Suprapubic skin (tissue), 4 donors: ENCODE measurements around the gene NPAS1. TPM values are rescaled to one million over a fixed set of nuclear protein-coding genes. Genes with fewer than 3 reads are reported as not detected.

Experiments
- DNase-seq, 2 donors: peaks; one replicate each; pipeline ENCODE4 v3.0.0-alpha.2; 2019; ENCODE audit warnings: low spot score in 2 of 2
- H3K27ac ChIP-seq: fragments of 200-600 bp; sonication (generic); one replicate; pipeline ENCODE4 v1.5.1; 2019
- H3K27me3 ChIP-seq: fragments of 200-600 bp; sonication (generic); one replicate; pipeline ENCODE4 v1.5.1; 2019
- H3K36me3 ChIP-seq: fragments of 200-600 bp; sonication (generic); one replicate; pipeline ENCODE4 v1.5.1; 2019
- H3K4me1 ChIP-seq: fragments of 200-600 bp; sonication (generic); one replicate; pipeline ENCODE4 v1.5.1; 2019
- H3K4me3 ChIP-seq: fragments of 200-600 bp; sonication (generic); one replicate; pipeline ENCODE4 v1.5.1; 2019; ENCODE audit warnings: mild to moderate bottlenecking
- H3K9me3 ChIP-seq: fragments of 200-600 bp; sonication (generic); one replicate; pipeline ENCODE4 v1.5.1; 2019
- CTCF ChIP-seq, 2 donors: fragments of 200-600 bp in 1 of 2; fragments of 450-650 bp in 1 of 2; sonication (generic) in 1 of 2; IDR thresholded peaks; one replicate each; pipeline ENCODE4 v1.5.1; 2016 to 2019; ENCODE audit warnings: antibody characterized with exemption in 2 of 2, mild to moderate bottlenecking in 1 of 2, moderate library complexity in 1 of 2
- EP300 ChIP-seq: sonication (generic); formaldehyde crosslinking; IDR thresholded peaks from one replicate; pipeline ENCODE4 v1.6.1; 2017; ENCODE audit warnings: antibody characterized with exemption
- POLR2A ChIP-seq, 2 donors: fragments of 450-650 bp; IDR thresholded peaks; one replicate each; pipeline ENCODE4 v1.6.1; 2017; ENCODE audit warnings: antibody characterized with exemption in 2 of 2, mild to moderate bottlenecking in 2 of 2, moderate library complexity in 2 of 2
- POLR2AphosphoS5 ChIP-seq, 3 donors: sonication (generic); formaldehyde crosslinking; IDR thresholded peaks; one replicate each; pipeline ENCODE4 v1.6.1; 2017; ENCODE audit warnings: antibody characterized with exemption in 3 of 3
- WGBS: methylation state at CpG from one replicate; pipeline ENCODE4 v1.1.5; 2018; 5-methylcytosine and 5-hydroxymethylcytosine counted together
- total RNA-seq, 4 donors: library from RNA; depleted of rRNA; stranded (reverse); fragments of >200 nt; gene quantifications; one replicate each; pipeline ENCODE4 v1.1.0, GENCODE V29; 2016

The NPAS1 gene
- total RNA-seq, 4 donors from 2014 or later, result 4.7 to 6.8 (median 5.5) TPM

- Histone ChIP-seq H3K4me1 (peaks cover 12% of the 10 kb centered on the region), H3K4me3 (no peak overlapping the region), H3K27ac (no peak overlapping the region), H3K9me3 (no peaks in the 10 kb centered on the region), H3K27me3 (no peaks in the 10 kb centered on the region), H3K36me3 (peaks cover 49% of the 10 kb centered on the region)
- DNase-seq, result no peak
- 54% methylated on average over 13 of the region's 23 CpGs for WGBS
- peak in 1 of 2 donors; percentile 32 for TF ChIP-seq CTCF (IDR thresholded peaks at IDR 0.05)
- TF ChIP-seq POLR2A (IDR thresholded peaks at IDR 0.05), result no peak
These were observed 17.4 kb upstream of the NPAS1 start for GRCh38 chr19:47002106-47002766.

- Histone ChIP-seq H3K9me3 (no peaks in the 10 kb centered on the region), H3K36me3 (peaks cover 41% of the 10 kb centered on the region), H3K4me3 (no peak overlapping the region), H3K4me1 (peaks cover 12% of the 10 kb centered on the region), H3K27me3 (no peaks in the 10 kb centered on the region), H3K27ac (no peak overlapping the region)
- DNase-seq, result no peak
- WGBS, result 60% methylated on average over 14 of the region's 26 CpGs
- no peak for TF ChIP-seq POLR2A (IDR thresholded peaks at IDR 0.05)
- no peak for TF ChIP-seq EP300
- TF ChIP-seq CTCF (IDR thresholded peaks at IDR 0.05), result no peak
These were observed 16.6 kb upstream of the NPAS1 start for GRCh38 chr19:47002853-47003610.

- WGBS, result 26% methylated on average over 37 of the region's 51 CpGs
- Histone ChIP-seq H3K36me3 (peaks cover 33% of the 10 kb centered on the region), H3K4me1 (peaks cover 12% of the 10 kb centered on the region), H3K9me3 (no peaks in the 10 kb centered on the region), H3K4me3 (no peak overlapping the region), H3K27ac (no peak overlapping the region), H3K27me3 (no peaks in the 10 kb centered on the region)
- TF ChIP-seq EP300, result no peak
- TF ChIP-seq POLR2AphosphoS5 (IDR thresholded peaks at IDR 0.05), result no peak
- TF ChIP-seq CTCF (IDR thresholded peaks at IDR 0.05), result no peak
- no peak for TF ChIP-seq POLR2A (IDR thresholded peaks at IDR 0.05)
- no peak for DNase-seq
These were observed 15.8 kb upstream of the NPAS1 start for GRCh38 chr19:47003611-47004465.

GRCh38 chr19:47005164-47005641, 14.4 kb upstream of the NPAS1 start:
- Histone ChIP-seq H3K4me1 (peaks cover 12% of the 10 kb centered on the region), H3K36me3 (peaks cover 19% of the 10 kb centered on the region), H3K4me3 (no peak overlapping the region), H3K9me3 (no peaks in the 10 kb centered on the region), H3K27ac (no peak overlapping the region), H3K27me3 (no peaks in the 10 kb centered on the region)
- WGBS, result 77% methylated on average over 9 of the region's 15 CpGs
- no peak for DNase-seq
- TF ChIP-seq EP300 (no peak), CTCF (IDR thresholded peaks at IDR 0.05) (no peak), POLR2AphosphoS5 (IDR thresholded peaks at IDR 0.05) (no peak), POLR2A (IDR thresholded peaks at IDR 0.05) (no peak)
